GM18907 (cell line): ENCODE results near the gene PRKCG.

ENCODE experiments used
- ATAC-seq: cut with Tn5 transposase; IDR thresholded peaks from one replicate; pipeline ENCODE4 v1.9.1; 2021; ENCODE audit warnings: mild to moderate bottlenecking, moderate library complexity; ENCODE audit not compliant: unreplicated experiment

Gene PRKCG

DNA sequence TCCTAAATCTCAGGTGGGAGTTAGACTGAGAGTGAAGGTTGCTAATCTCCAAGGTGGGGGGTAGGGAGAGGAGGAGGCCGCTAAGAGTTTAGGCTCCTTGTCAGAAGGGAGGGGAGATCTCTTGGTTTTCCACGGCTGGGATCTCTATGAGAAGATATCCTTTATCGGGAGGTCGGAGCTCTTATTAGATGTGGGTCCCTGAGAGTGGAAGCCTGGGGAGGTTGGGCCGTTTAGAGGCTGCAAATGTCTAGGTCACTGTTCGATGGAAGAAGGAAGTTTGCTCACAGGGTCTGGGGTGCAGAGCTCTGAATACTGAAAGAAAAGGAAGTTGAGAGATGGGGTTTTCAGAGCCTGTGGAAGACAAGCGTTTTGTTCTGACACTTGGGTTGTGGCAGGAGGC, 10.5 kb upstream of the PRKCG start:
- ATAC-seq = no peak

DNA sequence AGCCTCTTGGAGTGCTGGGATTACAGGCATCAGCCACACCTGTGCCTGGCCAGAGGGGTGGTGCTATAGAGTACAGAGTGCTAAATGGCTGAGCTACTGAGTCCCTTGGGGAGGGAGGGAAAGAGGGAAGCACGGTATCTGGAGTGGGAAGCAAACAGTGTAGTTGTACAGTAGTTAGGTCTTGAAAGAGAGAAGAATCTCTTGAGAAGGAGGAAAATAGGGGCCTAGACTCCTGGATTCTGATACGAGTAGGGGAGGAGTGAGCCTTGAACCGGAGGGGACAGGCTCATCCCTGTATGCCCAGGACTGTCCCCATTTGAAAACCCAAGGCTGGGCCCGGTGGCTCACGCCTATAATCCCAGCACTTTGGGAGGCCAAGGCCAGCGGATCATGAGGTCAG, 9.2 kb upstream of the PRKCG start:
- ATAC-seq = no peak

GRCh38 chr19:53873773-53874605, 8.0 kb upstream of the PRKCG start:
- ATAC-seq = no peak

DNA sequence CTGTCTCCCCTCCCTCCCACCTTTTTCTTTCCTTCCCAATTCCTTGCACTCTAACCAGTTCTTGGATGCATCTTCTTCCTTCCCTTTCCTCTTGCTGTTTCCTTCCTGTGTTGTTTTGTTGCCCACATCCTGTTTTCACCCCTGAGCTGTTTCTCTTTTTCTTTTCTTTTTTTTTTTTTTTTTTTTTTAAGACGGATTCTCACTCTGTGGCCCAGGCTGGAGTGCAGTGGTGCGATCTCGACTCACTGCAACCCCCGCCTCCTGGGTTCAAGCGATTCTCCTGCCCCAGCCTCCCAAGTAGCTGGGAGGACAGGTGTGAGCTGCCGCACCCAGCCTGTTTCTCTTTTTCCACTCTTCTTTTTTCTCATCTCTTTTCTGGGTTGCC, 7.4 kb upstream of the PRKCG start:
- no peak for ATAC-seq

- ATAC-seq = no peak
These were observed 6.2 kb upstream of the PRKCG start for GRCh38 chr19:53875602-53876325.

DNA sequence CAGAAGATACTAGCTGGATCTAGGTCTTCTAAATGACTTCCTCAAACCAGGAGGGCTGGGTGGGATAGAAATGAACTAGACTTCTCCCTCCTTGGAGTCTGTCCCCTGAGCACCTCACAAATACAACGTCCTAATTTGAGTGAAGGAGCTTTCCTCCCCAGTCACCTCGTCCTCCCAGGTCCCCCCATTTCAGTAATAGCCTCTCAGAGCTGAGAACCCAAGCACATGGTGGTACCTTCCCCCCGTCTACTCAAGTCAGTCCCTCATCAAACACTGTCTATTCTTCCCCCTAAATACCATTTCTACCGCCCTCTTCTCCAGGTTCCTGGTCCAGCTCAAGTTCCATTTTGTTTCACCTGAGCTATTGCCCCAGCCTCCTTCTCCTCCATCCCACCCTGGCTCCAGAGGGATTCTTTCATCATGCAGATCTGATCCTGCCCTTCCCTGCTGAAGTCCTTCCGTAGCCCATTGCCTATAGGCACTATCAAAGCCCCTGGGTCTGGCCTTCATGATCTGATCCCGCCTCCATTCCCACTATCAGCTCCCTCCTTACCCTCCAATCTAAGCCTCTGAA, 5.3 kb upstream of the PRKCG start:
- ATAC-seq = no peak

GRCh38 chr19:53877361-53877766, 4.6 kb upstream of the PRKCG start:
- ATAC-seq = no peak

DNA sequence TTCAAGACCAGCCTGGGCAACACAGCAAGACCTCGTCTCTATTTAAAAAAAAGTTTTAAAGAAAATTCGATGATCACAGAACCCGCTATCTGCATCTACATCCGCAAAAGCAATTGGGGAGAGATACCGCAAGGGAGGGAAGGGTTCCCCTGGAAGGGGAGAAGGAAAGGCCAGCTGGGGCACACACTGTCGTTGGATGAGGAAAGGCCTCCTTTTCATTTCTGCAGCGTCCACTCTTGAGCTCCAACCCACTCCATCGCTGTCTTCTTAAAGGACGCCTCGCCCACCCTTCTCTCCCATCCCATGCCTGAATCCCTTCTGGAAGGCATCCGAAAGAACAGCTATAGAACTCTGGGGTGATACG, 3.2 kb upstream of the PRKCG start:
- ATAC-seq = no peak

DNA sequence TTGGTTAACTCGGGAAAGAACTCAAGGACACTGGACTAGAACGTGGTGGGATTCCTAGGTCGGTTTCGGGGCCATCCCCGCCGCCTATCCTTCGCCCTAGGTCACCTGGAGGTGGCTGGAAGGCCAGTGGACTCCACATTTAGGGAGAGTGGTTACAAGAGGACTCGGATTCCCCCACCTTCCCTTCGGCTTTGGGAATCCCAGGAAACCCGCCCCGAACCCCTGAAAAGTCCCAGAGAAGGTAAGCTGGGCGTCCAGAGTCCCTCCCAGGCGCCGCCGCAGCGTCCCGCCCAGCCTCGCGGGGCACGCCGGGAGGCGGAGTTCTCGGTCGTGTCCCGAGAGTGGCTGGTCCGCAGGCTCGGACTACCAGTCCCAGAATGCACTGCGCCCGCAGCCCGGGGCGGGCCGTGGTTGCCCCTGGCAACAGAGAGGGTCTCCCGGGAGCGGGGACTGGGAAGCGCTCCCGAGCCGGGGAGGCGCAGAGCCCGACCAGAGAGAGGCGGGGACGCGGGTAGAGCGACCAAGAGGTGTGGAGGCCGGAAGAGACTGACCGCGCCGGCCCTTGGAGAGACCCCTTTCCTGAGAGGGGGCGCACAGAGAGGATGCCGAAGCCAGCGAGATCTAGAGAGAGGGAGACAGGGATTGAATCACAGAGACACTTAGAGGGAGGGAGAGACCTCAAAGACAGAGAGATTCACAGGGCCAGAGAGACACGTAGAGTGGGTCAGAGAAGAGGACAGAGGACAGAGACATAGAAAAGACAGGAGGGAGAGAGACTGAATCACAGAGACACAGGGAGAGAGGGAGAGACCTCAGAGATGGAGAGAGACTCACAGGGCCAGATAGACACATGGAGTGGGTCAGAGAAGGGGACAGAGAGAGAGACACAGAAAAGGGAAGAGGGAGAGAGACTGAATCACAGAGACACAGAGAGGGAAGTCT, 2.6 kb upstream of the PRKCG start:
- ATAC-seq = peak; percentile 79

GRCh38 chr19:53880711-53881481, 1.1 kb upstream of the PRKCG start:
- no peak for ATAC-seq

DNA sequence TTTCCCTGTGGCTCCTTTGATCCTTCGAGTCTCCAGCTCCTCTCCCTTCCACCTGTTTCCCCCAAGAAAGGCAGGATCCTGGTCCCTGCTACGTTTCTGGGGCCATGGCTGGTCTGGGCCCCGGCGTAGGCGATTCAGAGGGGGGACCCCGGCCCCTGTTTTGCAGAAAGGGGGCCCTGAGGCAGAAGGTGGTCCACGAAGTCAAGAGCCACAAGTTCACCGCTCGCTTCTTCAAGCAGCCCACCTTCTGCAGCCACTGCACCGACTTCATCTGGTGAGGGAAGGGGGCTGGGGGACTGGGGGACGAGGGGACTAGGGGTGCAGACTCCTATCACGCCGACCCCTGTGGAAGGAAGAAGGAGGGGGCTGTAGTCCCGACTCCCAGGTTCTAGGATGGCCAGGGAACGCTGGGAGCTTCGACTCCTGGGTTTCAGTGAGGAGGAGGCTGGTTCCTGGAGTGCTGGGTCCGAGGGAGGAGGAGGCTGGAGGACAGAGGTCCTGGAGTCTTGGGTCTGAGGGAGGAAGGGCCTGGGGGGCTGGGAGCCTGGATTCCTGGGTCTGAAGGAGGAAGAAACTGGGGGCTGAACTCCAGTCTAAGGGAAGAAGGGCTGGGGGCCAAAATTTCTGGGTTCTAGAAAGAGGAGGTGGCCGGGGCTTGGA, 524 bp downstream of the PRKCG start:
- no peak for ATAC-seq

- no peak for ATAC-seq
These were observed 1.2 kb downstream of the PRKCG start for GRCh38 chr19:53883231-53883661.

DNA sequence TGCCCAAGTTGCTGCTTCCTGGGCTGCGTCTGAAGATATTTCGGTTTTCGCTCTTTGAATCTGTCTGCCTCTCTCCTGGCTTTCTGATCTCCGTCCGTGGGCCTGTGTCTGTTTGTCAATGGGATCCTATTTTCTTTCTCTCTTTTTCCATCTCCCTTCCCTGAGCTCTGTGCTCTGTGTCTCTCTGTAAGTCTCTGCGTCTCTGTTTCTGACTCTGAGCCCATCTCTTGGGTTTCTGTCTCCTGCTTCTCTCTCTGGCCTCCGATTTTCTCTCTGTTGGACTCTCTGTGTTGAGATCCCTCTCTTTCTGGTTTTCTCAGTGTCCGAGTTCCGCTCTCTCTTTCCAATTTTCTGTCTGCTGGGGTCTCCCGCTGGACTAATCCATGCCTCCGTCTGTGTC, 1.7 kb downstream of the PRKCG start:
- ATAC-seq = no peak

DNA sequence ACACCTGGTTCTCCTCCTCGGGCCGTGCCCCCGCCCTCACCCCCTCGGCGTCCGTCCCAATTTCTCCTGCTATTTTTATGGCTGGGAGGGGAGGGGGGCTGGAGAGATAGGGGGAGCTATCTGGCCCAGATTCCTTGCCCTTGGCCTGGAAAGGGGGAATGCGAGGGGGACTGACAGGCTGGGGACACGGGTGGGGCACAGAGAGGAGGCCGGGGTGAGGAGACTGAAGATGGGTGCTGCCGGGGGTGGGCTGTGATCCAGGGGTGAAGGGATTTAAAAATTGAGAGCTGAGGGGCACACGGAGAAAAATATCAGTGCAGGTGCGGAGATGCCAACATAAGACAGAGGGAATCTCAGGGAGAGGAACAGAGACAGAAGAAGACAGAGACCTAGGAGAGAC, 2.3 kb downstream of the PRKCG start:
- ATAC-seq = no peak

DNA sequence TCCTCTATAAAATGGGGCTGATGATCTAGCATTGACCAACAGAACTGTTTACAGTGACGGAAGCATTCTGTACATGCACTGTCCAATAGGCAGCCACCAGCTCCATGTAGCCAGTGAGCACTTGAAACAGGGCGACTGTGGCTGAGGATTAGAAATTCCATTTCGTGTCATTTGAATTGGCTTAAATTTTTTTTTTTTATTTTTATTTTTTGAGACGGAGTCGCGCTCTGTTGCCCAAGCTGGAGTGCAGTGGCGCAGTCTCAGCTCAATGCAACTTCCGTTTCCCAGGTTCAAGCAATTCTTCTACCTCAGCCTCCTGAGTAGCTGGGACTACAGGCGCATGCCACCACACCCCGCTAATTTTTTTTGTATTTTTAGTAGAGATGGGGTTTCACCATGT, 3.0 kb downstream of the PRKCG start:
- no peak for ATAC-seq

GRCh38 chr19:53892301-53892980, 10.4 kb downstream of the PRKCG start:
- no peak for ATAC-seq

DNA sequence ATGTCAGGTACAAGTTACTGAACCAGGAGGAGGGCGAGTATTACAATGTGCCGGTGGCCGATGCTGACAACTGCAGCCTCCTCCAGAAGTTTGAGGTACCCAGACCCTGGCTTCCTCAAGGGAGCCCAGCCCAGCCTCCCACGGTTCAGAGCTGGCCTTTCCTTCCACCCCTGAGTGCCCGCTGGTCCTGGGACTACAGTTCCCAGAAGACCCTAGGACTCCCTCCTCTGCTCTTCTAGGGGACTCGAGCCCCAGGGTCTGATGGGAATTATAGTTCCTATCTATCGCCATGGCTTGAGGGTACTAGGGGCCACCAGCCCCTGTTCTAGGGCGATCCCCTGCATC, 11.0 kb downstream of the PRKCG start:
- ATAC-seq = no peak

DNA sequence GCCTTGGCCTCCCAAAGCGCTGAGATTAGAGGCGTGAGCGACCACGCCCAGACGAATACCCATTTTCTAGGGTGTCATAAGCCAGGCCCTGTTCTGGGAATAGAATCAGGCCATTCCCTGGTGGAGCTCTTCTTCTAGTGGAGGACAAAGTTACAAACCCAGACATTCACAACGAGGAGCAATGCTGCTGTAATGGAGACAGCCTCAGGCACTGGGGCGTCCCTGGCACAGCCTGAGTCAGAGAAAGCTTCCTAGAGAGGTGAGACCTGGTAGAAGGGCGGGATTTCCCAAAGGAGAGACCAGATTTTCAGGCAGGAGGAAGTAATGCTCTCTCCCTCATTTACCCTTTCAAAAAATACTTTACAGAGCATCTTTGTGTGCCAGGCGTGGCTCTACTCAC, 12.7 kb downstream of the PRKCG start:
- ATAC-seq = no peak

- ATAC-seq = no peak
These were observed 14.7 kb downstream of the PRKCG start for GRCh38 chr19:53896682-53897081.
